Stimulated activated CD8-positive, alpha-beta memory T cell treated with anti-CD3 and anti-CD28 coated beads, Interleukin-2, amount 100 ng/mL, for 48 hours (primary cell): ENCODE data around the gene HBS1L.
A peak's percentile ranks its signal among the peaks of the same experiment; 100 is the strongest.

Experiments
- DNase-seq, 2 donors: peaks; one replicate each; pipeline ENCODE4 v3.0.0-alpha.2; 2020; ENCODE audit warnings: low read depth in 2 of 2

The HBS1L gene

DNA sequence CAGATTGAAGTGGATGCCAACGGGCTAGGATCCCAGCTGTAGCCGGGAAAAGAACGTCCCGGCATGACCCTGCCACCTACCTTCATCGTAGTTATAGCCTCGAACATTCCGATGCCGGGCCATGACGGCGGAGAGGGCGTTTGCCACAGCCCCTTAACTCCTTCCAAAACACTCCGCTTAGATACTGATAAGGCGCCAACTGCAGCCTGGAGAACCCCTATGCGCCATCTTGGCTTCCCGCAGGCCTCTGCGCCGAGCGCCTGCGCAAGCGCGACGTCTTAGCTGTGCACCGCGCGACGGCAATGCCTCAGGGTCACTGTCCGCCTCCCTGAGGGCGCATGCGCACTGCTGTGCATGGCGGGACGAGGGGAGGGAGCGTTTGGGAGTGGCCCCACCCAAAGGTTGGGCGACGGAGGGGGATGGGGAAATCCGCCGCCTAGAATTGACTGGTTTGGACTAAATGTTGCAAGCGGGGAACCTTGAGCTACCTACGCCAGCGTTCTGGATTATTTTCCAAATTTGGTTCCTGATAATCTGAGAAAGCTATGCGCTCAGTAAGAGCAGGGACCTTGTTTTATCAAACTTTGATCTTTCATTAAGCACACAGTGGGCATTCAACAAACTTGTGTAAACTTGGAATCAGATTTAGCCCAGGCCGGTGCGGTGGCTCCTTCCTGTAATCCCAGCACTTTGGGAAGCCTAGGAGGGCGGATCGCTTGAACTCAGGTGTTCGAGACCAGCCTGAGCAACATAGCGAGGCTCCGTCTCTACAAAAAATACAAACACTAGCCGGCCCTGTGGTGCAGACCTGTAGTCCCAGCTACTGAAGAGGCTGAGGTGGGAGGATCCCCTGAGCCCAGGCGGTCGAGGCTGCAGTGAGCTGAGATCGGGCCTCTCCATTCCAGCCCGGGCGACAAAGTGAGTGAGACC, at the start of gene HBS1L:
HBS1L (minus strand) TSS at position 254 of the 930 bp plus-strand sequence; CDS start at position 123, 131 bp downstream.
- peak; percentile 97 to 98 for DNase-seq

- DNase-seq, result no peak
These were observed 49.6 kb upstream of the HBS1L start for GRCh38 chr6:135104199-135104598.

DNA sequence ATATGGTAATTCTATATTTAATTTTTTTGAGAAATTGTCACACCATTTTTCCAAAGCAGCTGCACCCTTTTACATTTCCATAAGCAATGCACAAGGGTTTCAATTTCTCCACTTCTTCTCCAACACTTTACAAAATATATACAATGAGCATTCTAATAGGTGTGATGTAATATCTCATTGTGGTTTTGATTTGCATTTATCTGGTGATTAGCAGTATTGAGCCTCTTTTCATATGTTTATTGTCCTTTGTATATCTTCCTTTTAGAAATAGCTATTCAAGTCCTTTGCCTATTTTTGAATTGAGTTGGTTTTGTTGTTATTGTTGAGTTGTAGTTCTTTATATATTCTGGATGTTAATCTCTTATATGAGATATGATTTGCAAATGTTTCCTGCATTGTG, 47.6 kb upstream of the HBS1L start:
- DNase-seq, result no peak

DNA sequence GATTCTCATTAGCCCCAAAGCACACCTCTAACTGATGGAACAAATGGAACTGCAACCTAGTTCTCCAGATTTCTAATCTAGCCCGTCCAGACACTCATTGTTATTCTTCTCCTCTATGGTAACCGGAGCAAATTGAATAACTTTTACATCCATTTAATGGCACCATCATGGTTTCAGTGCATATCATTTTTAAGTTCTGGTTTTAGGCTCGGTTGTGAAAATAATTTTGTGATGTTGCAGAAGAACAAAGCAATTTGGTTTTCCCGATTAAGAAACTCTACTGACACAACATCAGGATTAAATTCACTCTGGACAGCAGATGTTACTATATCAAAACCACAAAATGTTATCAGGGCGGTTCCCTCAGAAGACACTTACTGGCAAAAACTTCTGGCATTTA, 42.5 kb upstream of the HBS1L start:
- no peak for DNase-seq

DNA sequence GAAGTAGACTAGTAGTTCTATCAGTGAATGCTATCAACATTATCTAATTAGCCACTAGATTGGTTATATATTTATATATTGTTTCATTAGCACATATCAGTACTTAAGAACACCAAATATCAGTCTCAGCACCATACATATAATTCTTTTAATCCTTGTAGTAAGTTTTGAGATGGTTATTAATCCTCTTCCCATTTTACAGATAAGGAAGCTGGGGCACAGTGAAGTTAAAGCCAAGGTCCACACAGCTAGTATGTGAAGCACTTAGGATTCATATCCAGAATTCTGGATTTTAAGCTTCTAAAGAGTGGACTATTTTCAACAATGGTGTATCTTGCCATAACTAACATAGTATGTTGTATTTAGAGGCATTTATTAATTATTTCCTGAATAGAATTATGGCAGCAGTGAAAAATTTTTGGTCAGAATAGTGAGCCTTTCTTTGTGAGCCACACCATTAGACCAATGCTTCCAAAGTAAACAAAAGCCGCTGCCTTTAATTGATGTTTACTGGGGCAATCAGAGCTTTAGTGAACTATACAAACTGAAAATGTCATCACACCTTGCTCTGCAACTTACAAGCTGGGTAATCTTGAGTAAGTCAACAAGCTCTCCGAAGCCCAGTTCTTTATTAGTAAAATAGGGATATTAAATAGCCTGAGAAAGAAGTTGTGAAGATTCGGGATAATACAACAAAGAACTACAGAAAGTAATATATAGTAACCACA, 41.9 kb upstream of the HBS1L start:
- DNase-seq, result no peak

DNA sequence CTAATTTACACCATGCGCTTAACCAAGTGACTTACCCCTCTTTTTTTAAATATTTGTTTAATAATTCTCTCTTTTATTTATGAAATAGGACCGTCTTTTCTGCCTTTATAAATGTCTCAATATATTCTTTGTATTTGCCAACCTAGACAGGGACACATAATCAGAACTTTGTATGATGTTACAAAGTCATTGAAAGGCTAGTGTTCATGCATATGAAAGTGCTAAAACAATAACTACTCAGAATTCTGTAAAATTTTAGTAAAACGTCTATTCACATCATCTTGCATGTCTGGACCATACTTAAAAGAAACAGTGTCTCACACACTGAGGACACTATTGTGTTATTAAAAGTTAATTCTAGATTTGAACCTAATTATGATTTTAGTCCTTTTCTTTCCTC, 41.1 kb upstream of the HBS1L start:
- no peak for DNase-seq

- DNase-seq, result no peak
These were observed 39.8 kb upstream of the HBS1L start for GRCh38 chr6:135094403-135094821.

DNA sequence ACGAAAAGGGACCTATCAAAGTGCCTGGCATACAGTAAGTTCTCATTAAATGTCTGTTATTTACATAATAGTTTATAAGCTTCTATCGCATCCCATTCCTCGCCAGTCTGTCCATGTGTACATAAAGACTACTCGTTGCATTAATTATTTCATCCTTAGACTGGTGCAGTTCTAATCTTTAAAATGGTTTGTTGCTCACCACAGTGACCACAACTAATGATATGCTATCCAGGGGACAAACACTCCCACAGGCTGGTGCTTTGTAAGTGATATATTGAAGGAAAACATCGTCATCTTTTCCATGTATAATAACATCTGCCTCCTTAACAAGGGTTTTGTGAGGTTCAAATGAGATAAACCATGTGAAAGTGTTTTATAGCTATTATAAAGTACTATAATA, 39.0 kb upstream of the HBS1L start:
- no peak for DNase-seq

GRCh38 chr6:135092724-135093123, 38.1 kb upstream of the HBS1L start:
- DNase-seq, result no peak

DNA sequence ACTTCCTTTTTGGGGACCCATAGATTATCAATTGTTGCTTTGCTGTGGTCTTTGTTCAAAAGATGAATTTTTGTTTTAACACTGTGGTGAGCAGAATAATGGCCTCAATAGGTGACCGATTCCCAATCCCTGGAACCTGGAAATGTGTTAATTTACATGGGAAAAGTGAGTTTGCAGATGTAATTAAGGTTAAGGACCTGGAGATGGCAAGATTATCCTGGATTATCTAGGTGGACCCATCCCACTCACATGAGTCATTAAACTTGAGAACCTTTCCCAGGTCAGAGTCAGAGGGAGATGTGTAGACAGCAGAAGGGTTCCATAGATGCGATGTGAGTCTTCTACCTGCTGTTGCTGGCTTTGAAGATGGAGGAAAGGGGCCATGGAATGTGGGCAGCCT, 36.2 kb upstream of the HBS1L start:
- no peak for DNase-seq

- no peak for DNase-seq
These were observed 35.3 kb upstream of the HBS1L start for GRCh38 chr6:135089901-135090300.

- no peak for DNase-seq
These were observed 34.5 kb upstream of the HBS1L start for GRCh38 chr6:135088818-135089809.

DNA sequence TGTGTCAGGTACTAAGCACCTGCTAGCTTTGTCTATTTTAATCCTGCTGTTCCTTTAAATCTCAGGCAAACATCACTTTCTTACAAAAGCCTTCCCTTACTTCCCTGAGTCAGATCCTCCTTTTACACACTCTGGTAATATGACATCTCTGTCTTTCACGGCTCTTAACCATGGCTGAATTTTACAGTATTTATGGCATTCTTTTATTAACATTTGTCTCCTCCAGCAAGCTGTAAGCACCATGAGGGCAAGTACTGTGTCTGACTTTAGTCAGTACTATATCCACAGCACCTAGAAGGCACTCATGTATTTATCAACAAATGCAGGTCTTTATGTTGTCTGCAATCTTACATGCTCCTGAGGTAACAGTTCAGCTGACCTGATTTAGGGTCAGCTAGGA, 33.7 kb upstream of the HBS1L start:
- DNase-seq, result no peak

- DNase-seq, result no peak
These were observed 33.2 kb upstream of the HBS1L start for GRCh38 chr6:135087803-135088202.

DNA sequence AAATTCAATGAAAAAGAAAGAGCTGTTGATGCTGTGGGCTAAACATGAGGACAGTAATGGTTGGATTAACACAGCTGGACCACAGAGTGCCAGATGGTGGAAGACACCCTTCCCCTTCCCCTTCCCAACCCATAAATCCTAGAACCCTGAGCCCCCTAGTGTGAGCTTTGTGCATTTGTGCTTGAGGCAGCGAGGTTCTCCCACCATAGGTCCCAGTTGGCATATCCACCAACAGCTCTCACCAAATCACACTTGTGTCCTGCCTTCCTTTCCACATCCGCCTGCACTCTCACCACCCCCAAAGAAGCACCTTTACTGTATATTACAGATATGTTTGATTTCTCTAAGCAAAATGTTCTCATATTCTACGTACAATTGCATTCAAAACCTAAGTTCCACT, 32.8 kb upstream of the HBS1L start:
- no peak for DNase-seq

GRCh38 chr6:135086414-135086764, 31.8 kb upstream of the HBS1L start:
- DNase-seq, result no peak

DNA sequence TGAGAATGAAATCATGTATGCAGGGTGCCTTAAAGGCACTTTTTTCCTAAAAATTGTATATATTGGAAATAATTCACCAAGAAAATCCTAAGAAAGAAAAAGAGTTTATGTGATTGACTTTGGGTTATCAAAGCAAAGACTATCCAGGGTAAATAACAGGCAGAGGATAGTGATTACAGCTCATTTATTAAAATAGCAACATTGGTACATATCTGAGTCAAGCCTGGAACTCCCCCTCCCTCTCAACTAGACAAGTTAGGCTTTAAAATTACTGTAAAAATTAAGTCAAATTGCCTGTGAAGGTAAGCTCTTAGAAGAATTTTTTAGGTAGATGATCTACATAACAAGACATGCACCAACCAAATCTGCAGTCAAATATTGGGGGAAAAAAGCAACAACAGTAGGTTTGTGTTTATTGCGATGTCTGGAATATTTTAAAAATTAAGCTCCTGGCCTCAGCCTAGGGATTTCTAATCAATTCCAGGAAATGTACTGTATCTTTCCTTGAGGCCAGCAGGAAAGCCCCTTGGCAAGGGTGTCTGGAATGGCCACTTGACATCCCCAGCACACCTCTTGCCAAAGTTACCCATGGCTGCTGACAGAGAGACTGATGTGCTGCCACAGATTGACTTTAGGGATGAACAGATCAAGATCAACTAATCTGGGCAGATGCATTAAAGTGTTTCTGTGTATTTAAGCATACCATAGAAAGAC, 31.2 kb upstream of the HBS1L start:
- no peak for DNase-seq

DNA sequence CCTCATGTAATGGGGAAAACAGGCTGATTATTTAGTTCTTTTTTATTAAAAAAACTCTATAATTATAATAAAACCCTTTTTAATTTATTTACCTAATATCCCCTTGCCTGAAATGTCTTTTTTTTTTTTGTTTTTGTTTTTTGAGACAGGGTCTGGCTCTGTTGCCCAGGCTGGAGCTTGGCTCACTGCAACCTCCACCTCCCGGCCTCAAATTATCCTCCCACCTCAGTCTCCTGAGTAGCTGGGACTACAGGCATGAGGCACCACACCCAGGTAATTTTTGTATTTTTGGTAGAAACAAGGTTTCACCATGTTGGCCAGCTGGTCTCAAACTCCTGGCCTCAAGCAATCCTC, 30.3 kb upstream of the HBS1L start:
- DNase-seq, result no peak

DNA sequence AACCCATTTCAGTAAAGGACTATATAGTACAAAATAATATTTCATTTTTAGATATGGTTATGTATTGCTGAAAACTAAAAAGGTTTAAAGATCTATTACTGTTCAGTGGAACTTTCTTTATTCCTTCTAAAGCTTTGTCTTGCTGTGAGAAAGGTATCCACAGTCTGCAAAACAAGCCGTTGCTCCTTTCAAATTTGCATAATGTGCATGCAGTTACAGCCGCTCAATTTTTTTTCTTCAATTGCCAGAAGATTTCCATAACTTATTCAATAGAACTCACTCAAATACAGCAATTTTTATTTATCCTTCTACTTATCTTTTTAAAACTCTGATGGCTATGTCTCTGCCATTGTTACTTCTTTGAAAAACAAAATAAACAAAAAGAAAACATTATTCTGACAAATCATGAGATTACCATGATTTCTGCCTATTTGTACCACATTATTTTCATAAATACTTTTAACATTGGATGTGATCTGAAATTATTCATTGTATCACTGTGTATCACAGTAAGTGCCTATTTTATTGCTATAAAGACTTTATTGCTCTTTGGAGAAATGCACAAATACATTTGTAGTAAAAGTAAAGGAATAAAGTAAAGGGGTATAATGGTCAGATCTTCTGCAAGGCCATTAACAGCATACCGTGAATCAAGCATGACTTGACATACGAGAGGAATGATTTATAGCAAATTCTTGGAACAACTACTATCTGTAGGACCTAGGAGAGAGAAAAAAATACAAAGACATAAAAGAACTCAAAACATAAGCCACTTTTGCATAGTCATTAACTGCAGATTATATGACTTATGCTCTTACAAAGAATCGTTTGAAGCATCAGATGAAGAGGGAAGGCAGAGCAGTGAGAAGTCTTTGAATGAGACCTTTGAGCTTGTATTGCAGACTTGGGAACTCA, 29.6 kb upstream of the HBS1L start:
- DNase-seq, result no peak

GRCh38 chr6:135081966-135082365, 27.3 kb upstream of the HBS1L start:
- no peak for DNase-seq
